ENCODE data around the gene SLC9A8. TPM values are rescaled to one million over a fixed set of nuclear protein-coding genes. Genes with fewer than 3 reads are reported as not detected.

SLC9A8 gene
- total RNA-seq, 4 donors from 2014 or later: 9.0 to 31.0 (median 16.6) TPM

- H3K27ac ChIP-seq: no peak overlapping the region
- 68 to 74% methylated on average over 5 to 10 of the region's 10 CpGs for WGBS, 2 donors (ENCODE audit: low coverage in 1 of 2)
- no peak for DNase-seq
- H3K4me3 ChIP-seq: no peak overlapping the region
- H3K36me3 ChIP-seq: peaks cover 0 to 6% (median 0%) of the 10 kb centered on the region in 4 donors
- no peak for TF ChIP-seq POLR2A (IDR thresholded peaks at IDR 0.05)
- no peak for TF ChIP-seq POLR2AphosphoS5 (IDR thresholded peaks at IDR 0.05)
- TF ChIP-seq CTCF (IDR thresholded peaks at IDR 0.05): no peak
- no peak for TF ChIP-seq EP300 (IDR thresholded peaks at IDR 0.05; ENCODE audit: low read depth)
- in situ Hi-C loops (cut with MboI; ENCODE audit: low pct_ligation_motif_present in 1 of 4, low pct_unique_long_range_greater_than_20kb in 1 of 4, low sequenced_read_pairs in 3 of 4): no loop called here
- H3K9me3 ChIP-seq: no peaks in the 10 kb centered on the region
- no peaks in the 10 kb centered on the region for H3K27me3 ChIP-seq
- intact Hi-C loops (cut with DNase I; ENCODE audit: low total_unique reads): no loop called here
- H3K4me1 ChIP-seq: no peaks in the 10 kb centered on the region
Observed at GRCh38 chr20:49899541-49900383, 87.1 kb downstream of the SLC9A8 start.

- no peak overlapping the region for H3K27ac ChIP-seq
- in situ Hi-C loops (cut with MboI; ENCODE audit: low pct_ligation_motif_present in 1 of 4, low pct_unique_long_range_greater_than_20kb in 1 of 4, low sequenced_read_pairs in 3 of 4): no loop called here
Observed at GRCh38 chr20:49901588-49901987, 89.0 kb downstream of the SLC9A8 start.

GRCh38 chr20:49904440-49905214 lies 92.0 kb downstream of the SLC9A8 start:
- WGBS, 2 donors (ENCODE audit: low coverage in 1 of 2): 89% methylated on average over 8 to 17 of the region's 17 CpGs
- no peak for TF ChIP-seq POLR2AphosphoS5 (IDR thresholded peaks at IDR 0.05)
- TF ChIP-seq CTCF (IDR thresholded peaks at IDR 0.05): no peak
- no peak for TF ChIP-seq EP300 (IDR thresholded peaks at IDR 0.05; ENCODE audit: low read depth)
- TF ChIP-seq POLR2A (IDR thresholded peaks at IDR 0.05): no peak
- peaks cover 0 to 23% (median 9%) of the 10 kb centered on the region in 4 donors for H3K36me3 ChIP-seq

More at GRCh38 chr20:49901588-49901987, 89.0 kb downstream of the SLC9A8 start:
- no peak overlapping the region for H3K4me3 ChIP-seq
- DNase-seq: peak; percentile 7
- peaks cover 0 to 19% (median 5%) of the 10 kb centered on the region in 4 donors for H3K36me3 ChIP-seq
- intact Hi-C loops (cut with DNase I; ENCODE audit: low total_unique reads): no loop called here
- no peaks in the 10 kb centered on the region for H3K4me1 ChIP-seq
- no peaks in the 10 kb centered on the region for H3K9me3 ChIP-seq
- no peaks in the 10 kb centered on the region for H3K27me3 ChIP-seq
- 64 to 86% methylated on average over 1 to 5 of the region's 5 CpGs for WGBS, 2 donors (ENCODE audit: low coverage in 1 of 2)
- TF ChIP-seq POLR2AphosphoS5 (IDR thresholded peaks at IDR 0.05): no peak
- no peak for TF ChIP-seq EP300 (IDR thresholded peaks at IDR 0.05; ENCODE audit: low read depth)
- TF ChIP-seq CTCF (IDR thresholded peaks at IDR 0.05): no peak
- TF ChIP-seq POLR2A (IDR thresholded peaks at IDR 0.05): no peak

More at GRCh38 chr20:49904440-49905214, 92.0 kb downstream of the SLC9A8 start:
- in situ Hi-C loops (cut with MboI; ENCODE audit: low pct_ligation_motif_present in 1 of 4, low pct_unique_long_range_greater_than_20kb in 1 of 4, low sequenced_read_pairs in 3 of 4) (no loop called here), intact Hi-C loops (cut with DNase I; ENCODE audit: low total_unique reads) (no loop called here)
- peak; percentile 6 for DNase-seq
- Histone ChIP-seq H3K4me3 (no peak overlapping the region), H3K9me3 (no peaks in the 10 kb centered on the region), H3K27ac (no peak overlapping the region), H3K27me3 (no peaks in the 10 kb centered on the region), H3K4me1 (peaks cover 2 to 12% (median 10%) of the 10 kb centered on the region in 4 donors)
